HepG2 (cell line): ENCODE data around the gene COX8C. TPM values are rescaled to one million over a fixed set of nuclear protein-coding genes. Genes with fewer than 3 reads are reported as not detected.

Experiments
- ARID2 ChIP-seq: sonication (generic); formaldehyde crosslinking; IDR thresholded peaks from 2 replicates; pipeline ENCODE4 v1.8.1; 2022; ENCODE audit warnings: mild to moderate bottlenecking, missing genetic modification reagents, borderline replicate concordance
- CREB3 ChIP-seq: sonication (generic); formaldehyde crosslinking; IDR thresholded peaks from 2 replicates; pipeline ENCODE4 v1.5.0; 2020; ENCODE audit warnings: missing genetic modification reagents
- ETV5 ChIP-seq: IDR thresholded peaks from 2 replicates; pipeline ENCODE4 v1.6.1; 2018; ENCODE audit warnings: missing biosample characterization, missing genetic modification reagents, inconsistent platforms, borderline replicate concordance
- FOXC1 ChIP-seq: sonication (generic); formaldehyde crosslinking; IDR thresholded peaks from 2 replicates; pipeline ENCODE4 v1.8.0; 2022; ENCODE audit warnings: mild to moderate bottlenecking, missing genetic modification reagents, borderline replicate concordance
- JUNB ChIP-seq: sonication (generic); formaldehyde crosslinking; IDR thresholded peaks from 2 replicates; pipeline ENCODE4 v1.8.0; 2022; ENCODE audit warnings: missing genetic modification reagents, mild to moderate bottlenecking, borderline replicate concordance
- KDM5A ChIP-seq: fragments of 200-600 bp; sonication (generic); IDR thresholded peaks from 2 replicates; pipeline ENCODE4 v1.7.0; 2018; ENCODE audit warnings: antibody characterized with exemption, mild to moderate bottlenecking, low read length, borderline replicate concordance
- ZBTB25 ChIP-seq: IDR thresholded peaks from 2 replicates; pipeline ENCODE4 v1.6.1; 2018; ENCODE audit warnings: missing genetic modification reagents
- ZC3H4 ChIP-seq: sonication (generic); formaldehyde crosslinking; IDR thresholded peaks from 2 replicates; pipeline ENCODE4 v1.4.0; 2020; ENCODE audit warnings: missing genetic modification reagents, borderline replicate concordance
- ZMAT3 ChIP-seq: sonication (generic); formaldehyde crosslinking; conservative IDR thresholded peaks from 2 replicates; pipeline ENCODE4 v1.7.0; 2021; ENCODE audit warnings: missing genetic modification reagents
- ZNF329 ChIP-seq: sonication (generic); formaldehyde crosslinking; IDR thresholded peaks from 2 replicates; pipeline ENCODE4 v1.9.0; 2021; ENCODE audit warnings: low read depth, mild to moderate bottlenecking, missing genetic modification reagents
- ZNF513 ChIP-seq: sonication (generic); formaldehyde crosslinking; conservative IDR thresholded peaks from 2 replicates; pipeline ENCODE4 v1.5.0; 2020; ENCODE audit warnings: missing genetic modification reagents
- ZNF563 ChIP-seq: sonication (generic); formaldehyde crosslinking; IDR thresholded peaks from 2 replicates; pipeline ENCODE4 v1.8.0; 2022; ENCODE audit warnings: mild to moderate bottlenecking, moderate library complexity, missing genetic modification reagents
- ZNF574 ChIP-seq: sonication (generic); formaldehyde crosslinking; IDR thresholded peaks from 2 replicates; pipeline ENCODE4 v1.4.0; 2020; ENCODE audit warnings: missing genetic modification reagents
- polyA plus RNA-seq, 8 experiments: library from polyadenylated mRNA; depleted of rRNA in 3 of 8; stranded (reverse) in 7 of 8; unstranded in 1 of 8; fragments of >200 nt; fragmentation: Illumina TruSeq in 4 of 8; extraction: Trizol in 4 of 8; gene quantifications; 2 replicates each; pipeline versions ENCODE4 v1.2.1 to v1.2.3, GENCODE V29; 2011 to 2016; ENCODE audit warnings: low read depth in 4 of 8, missing spikeins in 1 of 8, mixed read lengths in 1 of 8; ENCODE audit not compliant: insufficient read depth in 1 of 8
- total RNA-seq, 5 experiments: library from RNA; depleted of rRNA; stranded (reverse); fragments of >200 nt; fragmentation: Illumina TruSeq; extraction: Trizol; gene quantifications; 2 replicates each; pipeline ENCODE4 v1.2.3, GENCODE V29; 2016; ENCODE audit warnings: low read depth in 1 of 5
- TF ChIP-seq, protein P1 (sequence below): sonication (generic); formaldehyde crosslinking; conservative IDR thresholded peaks from 2 replicates; pipeline ENCODE4 v1.8.0; 2022; ENCODE audit warnings: mild to moderate bottlenecking, moderate library complexity, missing genetic modification reagents
- TF ChIP-seq, protein P2 (sequence below): sonication (generic); formaldehyde crosslinking; IDR thresholded peaks from 2 replicates; pipeline ENCODE4 v1.4.0; 2020; ENCODE audit warnings: missing genetic modification reagents, mild to moderate bottlenecking, borderline replicate concordance

Gene COX8C
- total and polyA plus RNA-seq, 2 of the 13 experiments (the other 11 are each of a cell fraction or from before 2014, with no cell fraction given), result not detected

DNA sequence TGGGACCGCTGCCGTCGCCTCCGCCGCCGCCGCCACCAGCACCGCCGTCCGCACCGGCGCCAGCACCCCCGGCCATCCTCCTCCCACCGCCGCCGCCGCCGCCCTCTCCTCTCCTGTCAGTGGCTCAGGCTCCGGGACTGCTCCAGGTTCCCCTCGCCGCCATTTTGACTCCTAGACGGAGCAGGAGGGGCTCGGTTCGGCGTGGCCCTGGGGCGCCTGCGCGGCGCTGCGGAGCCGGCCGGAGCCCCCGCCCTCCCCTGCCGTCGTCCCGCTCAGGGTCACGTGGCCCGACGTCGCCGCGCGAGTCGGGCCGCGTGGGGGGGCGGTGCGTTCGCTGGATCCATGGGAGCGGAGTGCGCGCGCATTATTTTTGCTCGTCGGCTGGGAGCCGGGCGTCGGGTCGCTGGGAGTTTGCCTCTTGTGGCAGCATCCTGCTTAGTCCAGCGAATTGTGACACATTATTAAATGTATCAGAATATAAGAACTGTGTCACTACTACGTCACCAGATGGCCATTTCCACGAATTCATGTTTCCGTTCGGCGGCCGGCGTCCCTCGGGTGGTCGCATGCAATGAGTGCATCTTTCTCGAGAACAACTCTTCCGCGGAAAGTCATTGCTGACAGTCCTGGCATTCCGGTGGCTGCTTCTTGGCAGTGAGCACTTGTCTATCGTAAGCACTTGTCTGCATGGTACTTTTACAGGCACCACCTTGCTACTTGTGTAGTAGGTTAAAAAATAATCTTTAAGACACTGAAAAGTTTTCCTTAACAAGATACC lies 13.9 kb upstream of the COX8C start, which contains the start of gene BTBD7 (continued):
- TF ChIP-seq ZBTB25 (CRISPR knock-in tag) (peak; percentile 52; the same call in 1 of the 2 replicates), CREB3 (CRISPR knock-in tag) (peak; percentile 91), KDM5A (0 out of 2 replicates have a peak, but pooled peaks have one; percentile 58), JUNB (CRISPR knock-in tag) (no peak), FOXC1 (CRISPR knock-in tag) (peak; percentile 83; the same call in 1 of the 2 replicates), ZNF513 (CRISPR knock-in tag) (no peak), ETV5 (CRISPR knock-in tag) (0 out of 2 replicates have a peak, but pooled peaks have one; percentile 4), ZNF574 (peak; percentile 51; the same call in 1 of the 2 replicates), ZMAT3 (CRISPR knock-in tag) (peak; percentile 47; the same call in 1 of the 2 replicates), ZNF563 (peak; percentile 77), ARID2 (CRISPR knock-in tag) (peak; percentile 52; the same call in 1 of the 2 replicates), ZNF329 (CRISPR knock-in tag) (peak; percentile 67; the same call in 1 of the 2 replicates), ZC3H4 (CRISPR knock-in tag) (no peak)
- TF ChIP-seq, protein P1, sequence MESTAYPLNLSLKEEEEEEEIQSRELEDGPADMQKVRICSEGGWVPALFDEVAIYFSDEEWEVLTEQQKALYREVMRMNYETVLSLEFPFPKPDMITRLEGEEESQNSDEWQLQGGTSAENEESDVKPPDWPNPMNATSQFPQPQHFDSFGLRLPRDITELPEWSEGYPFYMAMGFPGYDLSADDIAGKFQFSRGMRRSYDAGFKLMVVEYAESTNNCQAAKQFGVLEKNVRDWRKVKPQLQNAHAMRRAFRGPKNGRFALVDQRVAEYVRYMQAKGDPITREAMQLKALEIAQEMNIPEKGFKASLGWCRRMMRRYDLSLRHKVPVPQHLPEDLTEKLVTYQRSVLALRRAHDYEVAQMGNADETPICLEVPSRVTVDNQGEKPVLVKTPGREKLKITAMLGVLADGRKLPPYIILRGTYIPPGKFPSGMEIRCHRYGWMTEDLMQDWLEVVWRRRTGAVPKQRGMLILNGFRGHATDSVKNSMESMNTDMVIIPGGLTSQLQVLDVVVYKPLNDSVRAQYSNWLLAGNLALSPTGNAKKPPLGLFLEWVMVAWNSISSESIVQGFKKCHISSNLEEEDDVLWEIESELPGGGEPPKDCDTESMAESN, result peak; percentile 89
- TF ChIP-seq, protein P2, sequence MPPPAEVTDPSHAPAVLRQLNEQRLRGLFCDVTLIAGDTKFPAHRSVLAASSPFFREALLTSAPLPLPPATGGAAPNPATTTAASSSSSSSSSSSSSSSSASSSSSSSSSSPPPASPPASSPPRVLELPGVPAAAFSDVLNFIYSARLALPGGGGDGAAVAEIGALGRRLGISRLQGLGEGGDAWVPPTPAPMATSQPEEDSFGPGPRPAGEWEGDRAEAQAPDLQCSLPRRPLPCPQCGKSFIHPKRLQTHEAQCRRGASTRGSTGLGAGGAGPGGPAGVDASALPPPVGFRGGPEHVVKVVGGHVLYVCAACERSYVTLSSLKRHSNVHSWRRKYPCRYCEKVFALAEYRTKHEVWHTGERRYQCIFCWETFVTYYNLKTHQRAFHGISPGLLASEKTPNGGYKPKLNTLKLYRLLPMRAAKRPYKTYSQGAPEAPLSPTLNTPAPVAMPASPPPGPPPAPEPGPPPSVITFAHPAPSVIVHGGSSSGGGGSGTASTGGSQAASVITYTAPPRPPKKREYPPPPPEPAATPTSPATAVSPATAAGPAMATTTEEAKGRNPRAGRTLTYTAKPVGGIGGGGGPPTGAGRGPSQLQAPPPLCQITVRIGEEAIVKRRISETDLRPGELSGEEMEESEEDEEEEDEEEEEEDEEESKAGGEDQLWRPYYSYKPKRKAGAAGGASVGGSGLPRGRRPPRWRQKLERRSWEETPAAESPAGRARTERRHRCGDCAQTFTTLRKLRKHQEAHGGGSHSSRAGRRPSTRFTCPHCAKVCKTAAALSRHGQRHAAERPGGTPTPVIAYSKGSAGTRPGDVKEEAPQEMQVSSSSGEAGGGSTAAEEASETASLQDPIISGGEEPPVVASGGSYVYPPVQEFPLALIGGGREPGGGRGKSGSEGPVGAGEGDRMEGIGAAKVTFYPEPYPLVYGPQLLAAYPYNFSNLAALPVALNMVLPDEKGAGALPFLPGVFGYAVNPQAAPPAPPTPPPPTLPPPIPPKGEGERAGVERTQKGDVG, result peak; percentile 44; the same call in 1 of the 2 replicates
